Suprapubic skin (tissue), 3 donors: ENCODE results near the gene CCNL1.

Experiments
- POLR2A ChIP-seq, 2 donors: fragments of 450-650 bp; IDR thresholded peaks; one replicate each; pipeline ENCODE4 v1.6.1; 2017; ENCODE audit warnings: antibody characterized with exemption in 2 of 2, mild to moderate bottlenecking in 2 of 2, moderate library complexity in 2 of 2
- TF ChIP-seq, protein P1 (sequence below), 2 donors: fragments of 200-600 bp in 1 of 2; fragments of 450-650 bp in 1 of 2; sonication (generic) in 1 of 2; IDR thresholded peaks; one replicate each; pipeline ENCODE4 v1.5.1; 2016 to 2019; ENCODE audit warnings: antibody characterized with exemption in 2 of 2, mild to moderate bottlenecking in 1 of 2, moderate library complexity in 1 of 2

DNA sequence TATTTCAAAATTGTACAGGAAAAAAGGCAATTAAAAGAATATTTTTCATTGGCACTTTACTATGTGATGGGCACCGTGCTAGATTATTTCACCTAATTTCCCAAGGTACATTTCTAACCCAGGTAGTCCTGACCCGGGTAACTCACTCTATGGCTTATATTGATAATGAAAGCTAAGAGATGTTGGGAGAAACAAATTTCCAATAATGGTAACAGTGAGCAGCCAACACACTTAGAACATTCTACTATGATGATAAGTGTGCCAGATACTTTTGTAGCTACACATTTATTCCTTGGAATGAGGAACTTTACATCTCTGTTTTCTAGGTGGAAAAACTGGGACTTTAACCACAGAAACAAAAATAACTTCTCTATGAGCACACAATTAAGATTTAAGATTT lies 7.5 kb downstream of the CCNL1 start:
- TF ChIP-seq, protein P1, sequence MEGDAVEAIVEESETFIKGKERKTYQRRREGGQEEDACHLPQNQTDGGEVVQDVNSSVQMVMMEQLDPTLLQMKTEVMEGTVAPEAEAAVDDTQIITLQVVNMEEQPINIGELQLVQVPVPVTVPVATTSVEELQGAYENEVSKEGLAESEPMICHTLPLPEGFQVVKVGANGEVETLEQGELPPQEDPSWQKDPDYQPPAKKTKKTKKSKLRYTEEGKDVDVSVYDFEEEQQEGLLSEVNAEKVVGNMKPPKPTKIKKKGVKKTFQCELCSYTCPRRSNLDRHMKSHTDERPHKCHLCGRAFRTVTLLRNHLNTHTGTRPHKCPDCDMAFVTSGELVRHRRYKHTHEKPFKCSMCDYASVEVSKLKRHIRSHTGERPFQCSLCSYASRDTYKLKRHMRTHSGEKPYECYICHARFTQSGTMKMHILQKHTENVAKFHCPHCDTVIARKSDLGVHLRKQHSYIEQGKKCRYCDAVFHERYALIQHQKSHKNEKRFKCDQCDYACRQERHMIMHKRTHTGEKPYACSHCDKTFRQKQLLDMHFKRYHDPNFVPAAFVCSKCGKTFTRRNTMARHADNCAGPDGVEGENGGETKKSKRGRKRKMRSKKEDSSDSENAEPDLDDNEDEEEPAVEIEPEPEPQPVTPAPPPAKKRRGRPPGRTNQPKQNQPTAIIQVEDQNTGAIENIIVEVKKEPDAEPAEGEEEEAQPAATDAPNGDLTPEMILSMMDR (IDR thresholded peaks at IDR 0.05), result no peak
- TF ChIP-seq POLR2A (IDR thresholded peaks at IDR 0.05), result no peak
